ENCODE data around the gene SYNE3. TPM values are rescaled to one million over a fixed set of nuclear protein-coding genes. Genes with fewer than 3 reads are reported as not detected.

SYNE3 gene
- total RNA-seq, 2 donors from 2014 or later: 8.2 to 13.2 TPM

GRCh38 chr14:95557832-95558231 is 41.4 kb upstream of the SYNE3 start:
- no peak for DNase-seq (ENCODE audit: low spot score)
- H3K9me3 ChIP-seq: no peaks in the 10 kb centered on the region
- H3K4me1 ChIP-seq: no peaks in the 10 kb centered on the region
- TF ChIP-seq CTCF (IDR thresholded peaks at IDR 0.05): no peak
- no peak overlapping the region for H3K27ac ChIP-seq
- no peak overlapping the region for H3K4me3 ChIP-seq
- H3K36me3 ChIP-seq: no peaks in the 10 kb centered on the region
- no peaks in the 10 kb centered on the region for H3K27me3 ChIP-seq

- no peak overlapping the region for H3K27ac ChIP-seq
These were observed 40.8 kb upstream of the SYNE3 start for GRCh38 chr14:95557291-95557690.

GRCh38 chr14:95555053-95555452 is 38.6 kb upstream of the SYNE3 start:
- no peak for DNase-seq (ENCODE audit: low spot score)
- Histone ChIP-seq H3K9me3 (no peaks in the 10 kb centered on the region), H3K4me1 (no peaks in the 10 kb centered on the region), H3K36me3 (no peaks in the 10 kb centered on the region), H3K27me3 (no peaks in the 10 kb centered on the region), H3K27ac (no peak overlapping the region), H3K4me3 (no peak overlapping the region)
- TF ChIP-seq CTCF (IDR thresholded peaks at IDR 0.05): no peak

More at GRCh38 chr14:95557291-95557690, 40.8 kb upstream of the SYNE3 start:
- no peaks in the 10 kb centered on the region for H3K27me3 ChIP-seq
- H3K36me3 ChIP-seq: no peaks in the 10 kb centered on the region
- H3K9me3 ChIP-seq: no peaks in the 10 kb centered on the region
- H3K4me1 ChIP-seq: no peaks in the 10 kb centered on the region
- no peak for TF ChIP-seq CTCF (IDR thresholded peaks at IDR 0.05)
- DNase-seq (ENCODE audit: low spot score): no peak
- H3K4me3 ChIP-seq: no peak overlapping the region

- Histone ChIP-seq H3K27me3 (no peaks in the 10 kb centered on the region), H3K4me1 (peaks cover 0 to 5% of the 10 kb centered on the region in 2 donors), H3K27ac (no peak overlapping the region), H3K4me3 (no peak overlapping the region), H3K9me3 (no peaks in the 10 kb centered on the region), H3K36me3 (no peaks in the 10 kb centered on the region)
- TF ChIP-seq CTCF (IDR thresholded peaks at IDR 0.05): no peak
- no peak for DNase-seq (ENCODE audit: low spot score)
These were observed 36.7 kb upstream of the SYNE3 start for GRCh38 chr14:95553141-95553540.

- Histone ChIP-seq H3K4me3 (no peak overlapping the region), H3K9me3 (no peaks in the 10 kb centered on the region), H3K36me3 (no peaks in the 10 kb centered on the region), H3K27ac (no peak overlapping the region), H3K4me1 (peaks cover 0 to 11% of the 10 kb centered on the region in 2 donors), H3K27me3 (no peaks in the 10 kb centered on the region)
- no peak for TF ChIP-seq CTCF (IDR thresholded peaks at IDR 0.05)
- DNase-seq (ENCODE audit: low spot score): no peak
These were observed 35.0 kb upstream of the SYNE3 start for GRCh38 chr14:95551435-95551834.

Measured in right atrium auricular region (tissue), 2 donors.